ENCODE results near the gene CWC25.

DNA sequence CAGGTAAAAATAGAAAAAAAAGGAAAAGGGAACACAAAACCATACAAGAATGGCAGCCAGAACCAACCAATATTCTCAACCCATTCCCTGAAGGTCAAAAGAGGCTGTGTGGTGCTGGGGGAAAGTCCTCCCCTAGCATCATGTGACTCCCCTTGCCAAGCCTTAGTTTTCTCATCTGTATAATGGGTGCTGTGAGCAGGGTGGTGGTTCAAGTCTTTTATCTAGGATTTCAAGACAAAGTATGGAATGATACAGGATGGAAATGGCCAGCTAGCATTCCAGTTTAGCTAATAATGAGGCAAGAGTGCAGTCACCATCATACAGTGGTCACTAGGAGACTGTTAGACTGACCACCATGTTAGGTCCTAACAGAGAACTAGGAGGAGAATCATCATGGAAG is 51.9 kb downstream of the CWC25 start:
- TF ChIP-seq CTCF (IDR thresholded peaks at IDR 0.05) (no peak), EP300 (IDR thresholded peaks at IDR 0.05) (no peak)
